ENCODE measurements around the gene ARMC8. TPM values are rescaled to one million over a fixed set of nuclear protein-coding genes. Genes with fewer than 3 reads are reported as not detected.

Gene ARMC8
- total RNA-seq, 1 experiment from 2014 or later, result 52.6 TPM

DNA sequence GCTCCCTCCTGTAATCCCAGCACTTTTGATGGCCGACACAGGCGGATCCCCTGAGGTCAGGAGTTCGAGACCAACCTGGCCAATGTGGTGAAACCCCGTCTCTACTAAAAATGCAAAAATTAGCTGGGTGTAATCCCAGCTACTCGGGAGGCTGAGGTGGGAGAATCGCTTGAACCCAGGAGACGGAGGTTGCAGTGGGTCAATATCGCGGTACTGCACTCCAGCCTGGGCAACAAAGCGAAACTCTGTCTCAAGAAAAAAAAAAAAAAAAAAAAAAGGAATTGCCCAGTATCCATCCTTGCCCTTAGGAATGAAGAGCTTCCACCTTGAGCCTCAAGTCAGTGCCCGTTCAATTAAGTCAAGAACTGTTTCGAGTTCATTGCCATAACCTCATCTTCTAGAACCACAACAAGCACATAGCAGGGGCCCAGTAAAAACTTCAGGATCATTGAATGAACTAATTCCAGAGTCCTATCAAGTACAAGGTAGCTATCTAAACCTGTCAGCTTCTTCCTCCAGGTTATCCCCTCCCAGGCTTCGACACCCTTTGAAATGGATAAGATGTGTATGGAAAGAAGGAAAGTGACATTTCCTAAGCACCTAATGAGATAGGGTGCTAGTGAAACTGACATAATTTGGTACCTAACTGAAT lies 13.2 kb upstream of the ARMC8 start:
- Mint-ChIP-seq H3K4me1 (ENCODE audit: low read depth, unreplicated experiment) (no peaks in the 10 kb centered on the region), H3K27me3 (ENCODE audit: insufficient read depth, unreplicated experiment) (peaks cover 5% of the 10 kb centered on the region), H3K4me3 (ENCODE audit: unreplicated experiment) (peak overlapping the region; percentile 82), H3K9me3 (ENCODE audit: unreplicated experiment) (peaks cover 5% of the 10 kb centered on the region), H3K27ac (ENCODE audit: unreplicated experiment) (peak overlapping the region; percentile 97), H3K36me3 (ENCODE audit: insufficient read depth, unreplicated experiment) (peaks cover 16% of the 10 kb centered on the region)
- POLR2A ChIA-PET, result interaction anchor here (0.7 to 1.9 kb wide), 2 partner anchors 13 to 14 kb away, joined by 5 to 12 read pairs; partner anchors contain the start of gene ARMC8
- peaks cover 1% of the 10 kb centered on the region; the same call in 1 of the 2 replicates for H3K36me3 ChIP-seq (ENCODE audit: control insufficient read depth, insufficient read depth, low read length)
- no peaks in the 10 kb centered on the region for H3K4me1 ChIP-seq
- CTCF ChIA-PET, result interaction anchor here (1.0 to 1.2 kb wide), 2 partner anchors 14 to 38 kb away, joined by 3 to 4 read pairs; no protein-coding TSS in a partner anchor
- peak overlapping the region; percentile 87 for H3K4me3 ChIP-seq (ENCODE audit: low read depth, low read length)
- intact Hi-C loops (cut with micrococcal nuclease; ENCODE audit: unreplicated experiment), result no loop called here
- TSS peak; percentile 37 for BruUV-seq (replicated peaks)
- H3K9me3 ChIP-seq, result no peaks in the 10 kb centered on the region
- no peaks in the 10 kb centered on the region for H3K27me3 ChIP-seq (replicated peaks; ENCODE audit: control insufficient read depth, insufficient read depth, low read length)
- TF ChIP-seq, protein P1, sequence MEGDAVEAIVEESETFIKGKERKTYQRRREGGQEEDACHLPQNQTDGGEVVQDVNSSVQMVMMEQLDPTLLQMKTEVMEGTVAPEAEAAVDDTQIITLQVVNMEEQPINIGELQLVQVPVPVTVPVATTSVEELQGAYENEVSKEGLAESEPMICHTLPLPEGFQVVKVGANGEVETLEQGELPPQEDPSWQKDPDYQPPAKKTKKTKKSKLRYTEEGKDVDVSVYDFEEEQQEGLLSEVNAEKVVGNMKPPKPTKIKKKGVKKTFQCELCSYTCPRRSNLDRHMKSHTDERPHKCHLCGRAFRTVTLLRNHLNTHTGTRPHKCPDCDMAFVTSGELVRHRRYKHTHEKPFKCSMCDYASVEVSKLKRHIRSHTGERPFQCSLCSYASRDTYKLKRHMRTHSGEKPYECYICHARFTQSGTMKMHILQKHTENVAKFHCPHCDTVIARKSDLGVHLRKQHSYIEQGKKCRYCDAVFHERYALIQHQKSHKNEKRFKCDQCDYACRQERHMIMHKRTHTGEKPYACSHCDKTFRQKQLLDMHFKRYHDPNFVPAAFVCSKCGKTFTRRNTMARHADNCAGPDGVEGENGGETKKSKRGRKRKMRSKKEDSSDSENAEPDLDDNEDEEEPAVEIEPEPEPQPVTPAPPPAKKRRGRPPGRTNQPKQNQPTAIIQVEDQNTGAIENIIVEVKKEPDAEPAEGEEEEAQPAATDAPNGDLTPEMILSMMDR (IDR thresholded peaks at IDR 0.05; ENCODE audit: insufficient read depth in 1 of 2, low read depth in 1 of 2, low read length in 1 of 2, severe bottlenecking in 1 of 2, unreplicated experiment in 1 of 2), result no peak
- DNase-seq, result no peak

DNA sequence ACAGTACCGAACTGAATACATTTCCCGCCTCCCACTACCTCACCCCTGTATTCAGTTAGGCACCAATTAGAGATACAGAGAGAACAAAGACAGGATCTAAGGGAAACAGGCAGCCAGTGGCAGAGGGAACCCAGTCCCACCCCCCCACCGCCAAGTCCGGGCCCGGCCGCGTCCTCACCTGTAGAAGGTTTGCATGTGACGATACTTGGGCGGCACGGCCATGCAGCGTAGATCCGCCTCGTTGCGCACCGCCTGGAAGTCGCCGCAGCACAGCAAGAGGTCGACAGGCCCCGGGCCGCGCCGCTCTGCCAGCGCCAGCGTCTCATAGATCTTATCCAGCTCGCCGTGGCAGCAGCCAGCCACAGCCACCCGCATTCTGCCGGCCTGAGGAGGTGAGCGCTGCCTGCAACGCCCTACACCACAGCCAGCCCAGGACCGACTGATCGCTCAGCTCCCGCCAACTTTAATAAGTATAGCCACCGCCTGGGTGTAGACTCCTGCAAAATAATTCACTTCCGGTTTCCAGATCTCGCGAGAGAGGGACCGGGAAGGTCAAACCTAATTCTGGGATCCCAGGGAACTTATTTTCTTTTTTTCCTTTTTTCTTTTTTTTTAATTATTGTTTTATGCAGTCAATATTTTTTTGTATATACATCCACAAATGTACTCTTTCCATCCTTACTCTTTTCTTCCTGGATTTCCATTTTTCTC lies 12.5 kb upstream of the ARMC8 start, which contains the start of gene DBR1:
TSS of gene DBR1 (minus strand) at position 501 of the 711 bp plus-strand sequence. CDS start at position 375, 126 bp downstream.
- BruUV-seq (replicated peaks), result TSS peak; percentile 83
- peak within 1 kb of the TSS; percentile 82 for H3K4me3 Mint-ChIP-seq (ENCODE audit: unreplicated experiment)
- peak; percentile 88 to 90 for DNase-seq

More for the DNA sequence above, 12.5 kb upstream of the ARMC8 start, which contains the start of gene DBR1:
- H3K9me3 Mint-ChIP-seq (ENCODE audit: unreplicated experiment), result peaks cover 5% of the 10 kb centered on the region
- no peaks in the 10 kb centered on the region for H3K4me1 ChIP-seq
- no peaks in the 10 kb centered on the region for H3K9me3 ChIP-seq
- no peaks in the 10 kb centered on the region for H3K36me3 ChIP-seq (ENCODE audit: control insufficient read depth, insufficient read depth, low read length)
- peaks cover 13% of the 10 kb centered on the region for H3K36me3 Mint-ChIP-seq (ENCODE audit: insufficient read depth, unreplicated experiment)
- intact Hi-C loops (cut with micrococcal nuclease; ENCODE audit: unreplicated experiment), result no loop called here
- TF ChIP-seq, protein P1 (IDR thresholded peaks at IDR 0.05; ENCODE audit: insufficient read depth in 1 of 2, low read depth in 1 of 2, low read length in 1 of 2, severe bottlenecking in 1 of 2, unreplicated experiment in 1 of 2), result no peak
- H3K4me3 ChIP-seq (ENCODE audit: low read depth, low read length), result peak within 1 kb of the TSS; percentile 87
- peaks cover 5% of the 10 kb centered on the region for H3K27me3 Mint-ChIP-seq (ENCODE audit: insufficient read depth, unreplicated experiment)
- ChIA-PET POLR2A (interaction anchor here (0.6 to 1.9 kb wide), 3 partner anchors 13 to 419 kb away, joined by 4 to 12 read pairs (median 5); partner anchors contain the start of genes ARMC8 and CEP70), CTCF (interaction anchor here (0.6 to 1.2 kb wide), 3 partner anchors 13 to 103 kb away, joined by 3 to 4 read pairs (median 3); no protein-coding TSS in a partner anchor)
- no peaks in the 10 kb centered on the region for H3K4me1 Mint-ChIP-seq (ENCODE audit: low read depth, unreplicated experiment)
- H3K27ac Mint-ChIP-seq (ENCODE audit: unreplicated experiment), result peak within 1 kb of the TSS; percentile 97
- no peaks in the 10 kb centered on the region for H3K27me3 ChIP-seq (replicated peaks; ENCODE audit: control insufficient read depth, insufficient read depth, low read length)

Measured in Caco-2 (cell line).